ENCODE results near the gene SLC2A9. TPM values are rescaled to one million over a fixed set of nuclear protein-coding genes. Genes with fewer than 3 reads are reported as not detected.

Gene SLC2A9
- total RNA-seq, 1 donor from 2014 or later = 1.2 TPM

GRCh38 chr4:9964879-9965278 lies 56.4 kb downstream of the SLC2A9 start:
- intact Hi-C loops (cut with micrococcal nuclease) = no loop called here
- Mint-ChIP-seq H3K4me3 (no peak overlapping the region), H3K9me3 (peaks cover 6% of the 10 kb centered on the region), H3K4me1 (peaks cover 4% of the 10 kb centered on the region), H3K36me3 (ENCODE audit: low read depth) (peaks cover 1% of the 10 kb centered on the region), H3K27ac (no peak overlapping the region), H3K27me3 (peaks cover 6% of the 10 kb centered on the region)
- CTCF ChIA-PET = no interaction called here
- ATAC-seq (ENCODE audit: low read depth) (no peak), DNase-seq (no peak)
- TF ChIP-seq, protein P1, sequence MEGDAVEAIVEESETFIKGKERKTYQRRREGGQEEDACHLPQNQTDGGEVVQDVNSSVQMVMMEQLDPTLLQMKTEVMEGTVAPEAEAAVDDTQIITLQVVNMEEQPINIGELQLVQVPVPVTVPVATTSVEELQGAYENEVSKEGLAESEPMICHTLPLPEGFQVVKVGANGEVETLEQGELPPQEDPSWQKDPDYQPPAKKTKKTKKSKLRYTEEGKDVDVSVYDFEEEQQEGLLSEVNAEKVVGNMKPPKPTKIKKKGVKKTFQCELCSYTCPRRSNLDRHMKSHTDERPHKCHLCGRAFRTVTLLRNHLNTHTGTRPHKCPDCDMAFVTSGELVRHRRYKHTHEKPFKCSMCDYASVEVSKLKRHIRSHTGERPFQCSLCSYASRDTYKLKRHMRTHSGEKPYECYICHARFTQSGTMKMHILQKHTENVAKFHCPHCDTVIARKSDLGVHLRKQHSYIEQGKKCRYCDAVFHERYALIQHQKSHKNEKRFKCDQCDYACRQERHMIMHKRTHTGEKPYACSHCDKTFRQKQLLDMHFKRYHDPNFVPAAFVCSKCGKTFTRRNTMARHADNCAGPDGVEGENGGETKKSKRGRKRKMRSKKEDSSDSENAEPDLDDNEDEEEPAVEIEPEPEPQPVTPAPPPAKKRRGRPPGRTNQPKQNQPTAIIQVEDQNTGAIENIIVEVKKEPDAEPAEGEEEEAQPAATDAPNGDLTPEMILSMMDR (IDR thresholded peaks at IDR 0.05) = no peak
- POLR2A ChIA-PET = no interaction called here

DNA sequence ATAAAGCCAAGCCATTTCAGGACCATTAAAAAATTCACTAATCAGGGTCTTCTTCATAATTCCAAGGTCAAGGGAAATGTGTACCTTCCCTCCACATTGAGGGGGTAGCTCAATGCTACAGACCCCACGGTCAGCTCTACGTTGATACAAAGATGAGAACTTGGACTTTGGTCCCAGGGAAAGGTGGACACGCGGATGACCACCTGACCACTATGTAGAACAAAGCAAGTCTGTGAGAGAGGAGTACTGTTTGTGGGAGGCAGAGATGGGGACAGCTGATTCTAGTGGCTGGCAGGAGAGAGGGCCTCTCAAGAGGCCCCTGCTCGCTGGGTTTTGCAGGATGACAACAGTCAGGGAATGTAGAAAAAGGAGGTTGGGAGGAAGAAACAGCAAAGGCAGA lies 58.0 kb downstream of the SLC2A9 start:
- CTCF ChIA-PET = interaction anchor here (1.4 kb wide), 1 partner anchor 51 kb away, joined by 3 read pairs; no protein-coding TSS in a partner anchor
- Mint-ChIP-seq H3K4me3 (no peak overlapping the region), H3K27me3 (peaks cover 12% of the 10 kb centered on the region), H3K4me1 (no peaks in the 10 kb centered on the region), H3K9me3 (peaks cover 11% of the 10 kb centered on the region), H3K36me3 (ENCODE audit: low read depth) (peaks cover 1% of the 10 kb centered on the region), H3K27ac (no peak overlapping the region)
- no peak for DNase-seq
- no peak for ATAC-seq (ENCODE audit: low read depth)
- intact Hi-C loops (cut with micrococcal nuclease) = no loop called here
- POLR2A ChIA-PET = no interaction called here
- TF ChIP-seq, protein P1 (IDR thresholded peaks at IDR 0.05) = no peak

- peaks cover 13% of the 10 kb centered on the region for H3K9me3 Mint-ChIP-seq
- ChIA-PET POLR2A (no interaction called here), CTCF (interaction anchor here (1.4 kb wide), 1 partner anchor 52 kb away, joined by 3 read pairs; no protein-coding TSS in a partner anchor)
- H3K4me1 Mint-ChIP-seq = no peaks in the 10 kb centered on the region
- no peak overlapping the region for H3K4me3 Mint-ChIP-seq
- no peak for ATAC-seq (ENCODE audit: low read depth)
- peaks cover 1% of the 10 kb centered on the region for H3K36me3 Mint-ChIP-seq (ENCODE audit: low read depth)
- intact Hi-C loops (cut with micrococcal nuclease) = no loop called here
- H3K27ac Mint-ChIP-seq = no peak overlapping the region
- TF ChIP-seq, protein P1 (IDR thresholded peaks at IDR 0.05) = no peak
- peaks cover 12% of the 10 kb centered on the region for H3K27me3 Mint-ChIP-seq
- DNase-seq = no peak
Observed at GRCh38 chr4:9962611-9963314, 58.5 kb downstream of the SLC2A9 start.

- Mint-ChIP-seq H3K36me3 (ENCODE audit: low read depth) (no peaks in the 10 kb centered on the region), H3K27me3 (peaks cover 2% of the 10 kb centered on the region), H3K9me3 (peaks cover 6% of the 10 kb centered on the region), H3K4me3 (no peak overlapping the region), H3K4me1 (no peaks in the 10 kb centered on the region), H3K27ac (no peak overlapping the region)
- DNase-seq = no peak
- ChIA-PET POLR2A (no interaction called here), CTCF (no interaction called here)
- TF ChIP-seq, protein P1 (IDR thresholded peaks at IDR 0.05) = no peak
- intact Hi-C loops (cut with micrococcal nuclease) = no loop called here
- ATAC-seq (ENCODE audit: low read depth) = no peak
Observed at GRCh38 chr4:9954468-9954867, 66.8 kb downstream of the SLC2A9 start.

GRCh38 chr4:9953089-9953488 lies 68.2 kb downstream of the SLC2A9 start:
- H3K27ac Mint-ChIP-seq = no peak overlapping the region
- ChIA-PET POLR2A (no interaction called here), CTCF (no interaction called here)
- H3K27me3 Mint-ChIP-seq = peaks cover 6% of the 10 kb centered on the region
- no peaks in the 10 kb centered on the region for H3K36me3 Mint-ChIP-seq (ENCODE audit: low read depth)
- ATAC-seq (ENCODE audit: low read depth) (no peak), DNase-seq (no peak)
- peaks cover under 1% of the 10 kb centered on the region for H3K9me3 Mint-ChIP-seq
- intact Hi-C loops (cut with micrococcal nuclease) = no loop called here
- no peaks in the 10 kb centered on the region for H3K4me1 Mint-ChIP-seq
- no peak overlapping the region for H3K4me3 Mint-ChIP-seq
- TF ChIP-seq, protein P1 (IDR thresholded peaks at IDR 0.05) = no peak
